ENCODE results near the gene MYO5B.

MYO5B gene

DNA sequence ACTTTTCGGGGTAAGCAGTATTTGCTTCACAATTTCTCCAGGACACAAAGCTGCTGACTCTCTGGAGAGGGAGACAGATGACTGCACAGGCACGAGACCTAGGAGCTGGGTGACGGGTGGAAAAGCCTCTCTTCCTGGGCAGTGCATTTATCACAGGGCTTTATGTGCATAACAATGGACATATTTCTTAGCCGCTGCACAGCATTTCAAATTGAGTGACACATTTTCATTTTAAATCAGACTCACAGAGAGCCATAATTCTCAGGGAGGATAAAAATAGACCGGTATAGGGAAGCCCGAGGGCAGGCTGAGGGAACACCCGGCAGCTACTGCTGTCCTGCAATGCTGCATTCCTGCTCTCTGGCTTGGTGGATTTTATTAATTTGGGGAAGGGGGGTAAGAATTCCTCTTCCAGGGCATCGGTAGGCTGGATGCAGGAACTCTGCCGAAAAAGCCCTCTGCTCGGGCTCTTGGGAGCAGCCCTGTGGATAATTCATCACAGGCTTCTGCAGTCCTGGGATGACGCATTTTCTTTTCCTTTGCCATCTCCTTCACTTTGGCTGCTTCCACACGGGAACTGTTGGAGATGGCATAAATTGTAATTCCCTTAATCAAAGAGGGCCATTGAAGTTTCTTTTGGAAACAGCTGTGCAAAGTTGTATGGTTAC is 273.5 kb downstream of the MYO5B start:
- TF ChIP-seq, protein P1, sequence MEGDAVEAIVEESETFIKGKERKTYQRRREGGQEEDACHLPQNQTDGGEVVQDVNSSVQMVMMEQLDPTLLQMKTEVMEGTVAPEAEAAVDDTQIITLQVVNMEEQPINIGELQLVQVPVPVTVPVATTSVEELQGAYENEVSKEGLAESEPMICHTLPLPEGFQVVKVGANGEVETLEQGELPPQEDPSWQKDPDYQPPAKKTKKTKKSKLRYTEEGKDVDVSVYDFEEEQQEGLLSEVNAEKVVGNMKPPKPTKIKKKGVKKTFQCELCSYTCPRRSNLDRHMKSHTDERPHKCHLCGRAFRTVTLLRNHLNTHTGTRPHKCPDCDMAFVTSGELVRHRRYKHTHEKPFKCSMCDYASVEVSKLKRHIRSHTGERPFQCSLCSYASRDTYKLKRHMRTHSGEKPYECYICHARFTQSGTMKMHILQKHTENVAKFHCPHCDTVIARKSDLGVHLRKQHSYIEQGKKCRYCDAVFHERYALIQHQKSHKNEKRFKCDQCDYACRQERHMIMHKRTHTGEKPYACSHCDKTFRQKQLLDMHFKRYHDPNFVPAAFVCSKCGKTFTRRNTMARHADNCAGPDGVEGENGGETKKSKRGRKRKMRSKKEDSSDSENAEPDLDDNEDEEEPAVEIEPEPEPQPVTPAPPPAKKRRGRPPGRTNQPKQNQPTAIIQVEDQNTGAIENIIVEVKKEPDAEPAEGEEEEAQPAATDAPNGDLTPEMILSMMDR (IDR thresholded peaks at IDR 0.05): no peak

DNA sequence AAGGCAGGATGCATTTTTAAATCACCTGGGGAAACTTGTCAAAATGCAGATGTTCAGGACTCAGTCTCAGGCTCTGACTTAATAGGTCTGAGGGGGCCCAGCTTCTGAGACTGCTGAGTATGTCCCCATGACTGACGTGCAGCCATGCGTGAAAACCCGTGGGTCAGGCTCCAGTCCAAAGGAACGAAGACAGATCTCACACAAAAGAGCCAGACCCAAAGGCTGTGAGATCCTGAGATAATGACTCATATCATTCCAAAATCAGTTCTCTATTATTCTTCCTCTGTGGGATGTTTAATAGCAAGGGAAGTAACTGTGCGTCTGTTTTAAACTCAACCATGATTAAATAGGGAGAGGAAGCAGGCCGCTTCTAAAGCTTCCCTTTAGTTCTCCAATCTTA is 274.2 kb downstream of the MYO5B start:
- TF ChIP-seq, protein P1 (IDR thresholded peaks at IDR 0.05): no peak

DNA sequence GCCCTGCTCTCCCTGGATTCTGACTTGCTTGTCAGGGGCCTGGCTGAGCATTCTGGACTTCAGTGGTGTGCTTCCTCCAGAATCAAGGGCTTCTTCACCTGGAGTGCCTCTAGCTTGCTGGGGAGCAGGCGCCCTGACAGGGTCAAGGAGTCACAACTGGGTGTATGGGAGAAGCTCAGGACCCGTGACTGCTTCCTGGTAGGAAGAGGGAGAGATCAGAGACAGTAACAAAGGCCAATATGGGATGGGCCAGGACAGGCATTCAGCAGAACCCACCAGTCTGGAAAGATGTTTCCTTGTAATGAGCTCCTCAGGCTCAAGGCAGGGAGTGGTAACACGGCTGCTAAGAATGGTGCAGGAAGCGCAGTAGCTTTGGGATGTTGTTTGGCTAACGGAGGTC is 277.2 kb downstream of the MYO5B start:
- TF ChIP-seq, protein P1 (IDR thresholded peaks at IDR 0.05): no peak

DNA sequence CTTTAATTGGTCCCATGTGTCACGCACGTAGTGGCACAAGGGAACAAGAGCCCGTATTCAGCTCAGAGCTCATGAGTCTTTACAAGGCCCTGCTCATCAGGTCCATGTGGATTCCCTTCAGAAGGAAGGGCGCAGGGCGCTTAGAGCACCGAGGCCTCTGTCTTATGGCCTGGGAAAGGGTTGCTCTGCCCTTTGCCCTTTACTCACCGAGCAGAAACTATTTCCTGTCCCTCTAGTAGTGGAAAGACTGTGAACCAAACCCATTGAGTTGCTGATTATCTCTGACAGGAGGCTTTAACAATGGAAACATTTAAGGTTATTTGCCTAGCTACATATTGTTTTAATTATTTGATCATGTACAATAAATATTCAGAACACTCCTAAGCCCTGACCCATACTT is 279.6 kb downstream of the MYO5B start:
- TF ChIP-seq, protein P1 (IDR thresholded peaks at IDR 0.05): no peak

DNA sequence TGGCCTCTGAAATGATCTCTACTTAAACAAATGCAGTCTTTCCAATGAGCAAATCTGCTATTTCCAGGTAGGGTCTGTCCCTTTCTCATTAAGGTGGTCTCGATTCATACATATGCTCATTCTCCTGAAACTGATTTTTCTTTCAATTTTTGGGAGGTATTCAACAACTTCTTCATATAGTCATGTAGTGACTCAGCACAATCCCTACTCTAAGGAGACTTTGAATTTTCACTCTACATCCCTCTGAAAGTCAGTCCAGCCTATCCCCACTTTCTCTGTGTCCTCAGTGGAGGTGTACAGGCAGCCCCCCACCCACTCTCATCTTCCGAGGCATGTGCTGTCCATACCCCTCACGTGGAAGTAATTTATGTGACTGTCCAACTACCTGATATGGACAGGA is 281.7 kb downstream of the MYO5B start:
- TF ChIP-seq, protein P1 (IDR thresholded peaks at IDR 0.05): no peak

DNA sequence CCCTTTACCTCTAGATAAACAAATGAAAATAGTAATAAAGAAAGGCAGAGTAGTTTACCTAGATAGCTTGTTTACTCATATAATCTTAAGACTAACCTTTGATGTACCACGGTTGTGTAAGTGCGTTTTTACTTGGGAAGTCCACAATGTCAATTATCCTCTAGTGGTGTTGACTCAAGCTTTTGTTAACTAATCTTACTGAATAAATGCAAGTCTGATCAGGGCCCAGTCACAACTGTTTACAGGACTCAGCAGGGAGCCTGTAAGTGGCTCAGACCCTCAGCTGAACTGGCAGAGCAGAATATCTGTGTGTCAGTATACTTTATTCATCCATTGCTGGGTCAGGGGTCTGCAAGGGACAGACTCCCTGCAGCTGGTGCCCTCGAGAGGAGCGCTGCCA is 283.5 kb downstream of the MYO5B start:
- TF ChIP-seq, protein P1 (IDR thresholded peaks at IDR 0.05): no peak

DNA sequence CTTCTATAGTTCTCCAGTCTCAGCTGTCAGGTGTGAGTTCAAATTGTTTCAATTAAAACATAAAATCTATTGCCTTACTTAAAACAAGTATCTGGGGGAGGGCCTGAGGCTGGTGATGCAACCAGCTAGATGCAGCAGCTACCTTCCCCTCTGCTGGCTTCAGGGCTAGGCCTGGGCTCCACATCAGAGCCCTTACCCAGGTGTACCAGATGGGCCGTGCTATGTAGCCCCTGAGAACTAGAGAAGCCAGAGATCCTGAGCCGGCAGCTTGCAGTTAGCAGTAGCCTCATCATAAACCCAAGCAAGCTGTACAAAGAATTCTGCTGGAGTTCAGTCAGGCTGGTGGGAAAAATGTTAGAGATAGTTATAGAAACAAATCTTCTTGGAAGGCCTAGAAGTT is 284.0 kb downstream of the MYO5B start:
- TF ChIP-seq, protein P1 (IDR thresholded peaks at IDR 0.05): no peak

DNA sequence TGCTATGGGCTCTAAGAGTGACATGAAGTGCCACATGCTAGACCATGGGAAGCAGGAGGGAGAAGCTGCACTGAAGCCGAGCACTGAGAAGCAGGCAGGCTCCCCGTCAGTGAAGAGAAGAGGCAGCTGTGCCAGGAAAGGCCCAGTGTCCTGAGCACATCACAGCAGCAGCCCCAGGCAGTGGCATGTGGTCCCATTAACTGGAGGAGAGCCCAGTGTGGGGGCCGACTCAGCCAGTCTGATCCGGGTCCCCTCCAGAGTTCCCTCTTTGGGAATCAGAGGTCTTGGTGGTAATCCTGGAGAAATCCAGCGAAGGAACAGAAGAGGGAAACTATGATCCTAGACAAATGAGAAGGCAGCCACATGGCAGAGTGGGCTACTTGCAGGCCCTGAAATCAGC is 284.9 kb downstream of the MYO5B start:
- TF ChIP-seq, protein P1 (IDR thresholded peaks at IDR 0.05): no peak

All from LNCAP (cell line).